Loucy (cell line): ENCODE results near the gene TOR4A.

Source experiments
- H2AFZ ChIP-seq: fragments of 200-600 bp; sonication (generic); 2 replicates; pipeline ENCODE4 v1.6.0; 2016; ENCODE audit warnings: antibody characterized with exemption, mild to moderate bottlenecking, low read length, moderate library complexity
- H3F3A ChIP-seq: fragments of 200-600 bp; 2 replicates; pipeline ENCODE4 v1.6.0; 2016; ENCODE audit warnings: antibody characterized with exemption, low read depth, mild to moderate bottlenecking
- H3K27me3 ChIP-seq: fragments of 200-600 bp; sonication (generic); 2 replicates; pipeline ENCODE4 v1.6.1; 2014; ENCODE audit warnings: low read length, mild to moderate bottlenecking; ENCODE audit not compliant: insufficient read depth, poor library complexity, severe bottlenecking
- H3K36me3 ChIP-seq: fragments of 200-600 bp; sonication (generic); 2 replicates; pipeline ENCODE4 v1.6.1; 2016; ENCODE audit warnings: low read length; ENCODE audit not compliant: insufficient read depth
- H3K4me1 ChIP-seq: fragments of 200-600 bp; sonication (generic); 2 replicates; pipeline ENCODE4 v1.5.1; 2014; ENCODE audit warnings: low read length, mild to moderate bottlenecking; ENCODE audit not compliant: insufficient read depth, poor library complexity, severe bottlenecking
- H3K4me2 ChIP-seq: fragments of 200-600 bp; sonication (generic); 2 replicates; pipeline ENCODE4 v1.6.0; 2014; ENCODE audit warnings: antibody characterized with exemption, low read length, low read depth, mild to moderate bottlenecking; ENCODE audit not compliant: poor library complexity, severe bottlenecking
- H3K4me3 ChIP-seq: fragments of 200-600 bp; sonication (generic); 2 replicates; pipeline ENCODE4 v1.5.1; 2014; ENCODE audit warnings: low read length, mild to moderate bottlenecking, mixed read lengths; ENCODE audit not compliant: poor library complexity, severe bottlenecking
- H3K79me2 ChIP-seq: fragments of 200-600 bp; sonication (generic); 2 replicates; pipeline ENCODE4 v1.6.1; 2014; ENCODE audit warnings: low read length; ENCODE audit not compliant: insufficient read depth
- H3K9ac ChIP-seq: fragments of 200-600 bp; sonication (generic); 2 replicates; pipeline ENCODE4 v1.6.0; 2014; ENCODE audit warnings: mild to moderate bottlenecking, low read depth, low read length, moderate library complexity; ENCODE audit not compliant: poor library complexity, severe bottlenecking
- H3K9me2 ChIP-seq: fragments of 200-600 bp; sonication (generic); replicated peaks from 2 replicates; pipeline ENCODE4 v1.6.1; 2016; ENCODE audit warnings: low read depth, low read length, mixed read lengths
- H3K9me3 ChIP-seq: fragments of 200-600 bp; sonication (generic); 2 replicates; pipeline ENCODE4 v1.6.1; 2014; ENCODE audit warnings: mild to moderate bottlenecking, antibody characterized with exemption, low read length, low read depth; ENCODE audit not compliant: insufficient read depth
- H4K20me1 ChIP-seq: fragments of 200-600 bp; sonication (generic); 2 replicates; pipeline ENCODE4 v1.6.0; 2014; ENCODE audit warnings: antibody characterized with exemption, low read length, mild to moderate bottlenecking; ENCODE audit not compliant: insufficient read depth, poor library complexity, severe bottlenecking
- EZH2phosphoT487 ChIP-seq: fragments of 200-600 bp; IDR thresholded peaks from 2 replicates; pipeline ENCODE4 v1.6.1; 2018; ENCODE audit warnings: antibody characterized with exemption, mild to moderate bottlenecking, moderate library complexity, borderline replicate concordance
- TF ChIP-seq, protein P1 (sequence below): fragments of 200-600 bp; sonication (generic); conservative IDR thresholded peaks from 2 replicates; pipeline ENCODE4 v1.5.1; 2014; ENCODE audit warnings: mild to moderate bottlenecking, antibody characterized with exemption, low read length

Gene TOR4A

DNA sequence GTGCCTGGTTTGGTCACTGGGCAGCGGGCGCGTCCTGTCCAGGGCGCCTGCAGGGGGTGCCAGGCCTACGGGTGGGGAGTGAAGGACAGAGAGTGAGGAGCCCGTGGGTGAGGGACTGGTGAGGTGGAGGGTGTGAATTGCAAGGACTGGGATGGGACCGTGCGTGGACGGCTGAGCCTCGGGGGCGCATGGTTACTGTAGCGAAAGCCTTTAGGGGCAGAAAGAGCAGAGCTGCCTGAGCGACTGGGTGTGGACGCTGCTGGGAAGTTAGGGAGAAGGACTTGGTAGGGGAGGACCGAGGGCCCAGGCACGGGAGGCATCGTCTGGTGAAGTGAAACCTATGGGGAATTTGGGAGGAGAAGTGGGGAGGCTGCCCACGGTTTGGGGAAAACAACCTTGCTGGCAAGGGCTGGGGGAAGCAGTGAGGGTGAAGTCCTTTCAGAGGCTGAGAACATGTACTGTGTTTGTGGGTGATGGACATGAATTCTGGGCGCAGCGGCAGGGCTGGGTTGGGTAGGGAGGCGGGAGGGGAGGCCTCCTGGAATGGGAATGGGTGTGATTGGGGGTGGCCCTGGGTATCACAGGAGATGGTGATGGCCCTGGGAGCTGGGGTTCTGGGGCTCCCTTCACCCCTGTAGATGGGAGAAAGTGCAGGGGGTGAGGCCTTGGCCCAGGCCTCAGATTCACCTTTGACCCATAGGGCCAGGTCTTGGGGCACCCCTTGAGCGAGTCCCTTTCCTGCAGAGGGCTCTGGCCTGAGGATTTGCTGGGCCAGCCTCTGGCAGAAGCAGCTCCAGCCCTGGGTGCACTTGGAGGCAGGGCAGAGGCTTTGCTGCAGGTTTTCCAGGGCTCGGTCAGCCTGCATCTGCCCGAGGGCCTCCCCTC is 1.7 kb upstream of the TOR4A start:
- TF ChIP-seq, protein P1, sequence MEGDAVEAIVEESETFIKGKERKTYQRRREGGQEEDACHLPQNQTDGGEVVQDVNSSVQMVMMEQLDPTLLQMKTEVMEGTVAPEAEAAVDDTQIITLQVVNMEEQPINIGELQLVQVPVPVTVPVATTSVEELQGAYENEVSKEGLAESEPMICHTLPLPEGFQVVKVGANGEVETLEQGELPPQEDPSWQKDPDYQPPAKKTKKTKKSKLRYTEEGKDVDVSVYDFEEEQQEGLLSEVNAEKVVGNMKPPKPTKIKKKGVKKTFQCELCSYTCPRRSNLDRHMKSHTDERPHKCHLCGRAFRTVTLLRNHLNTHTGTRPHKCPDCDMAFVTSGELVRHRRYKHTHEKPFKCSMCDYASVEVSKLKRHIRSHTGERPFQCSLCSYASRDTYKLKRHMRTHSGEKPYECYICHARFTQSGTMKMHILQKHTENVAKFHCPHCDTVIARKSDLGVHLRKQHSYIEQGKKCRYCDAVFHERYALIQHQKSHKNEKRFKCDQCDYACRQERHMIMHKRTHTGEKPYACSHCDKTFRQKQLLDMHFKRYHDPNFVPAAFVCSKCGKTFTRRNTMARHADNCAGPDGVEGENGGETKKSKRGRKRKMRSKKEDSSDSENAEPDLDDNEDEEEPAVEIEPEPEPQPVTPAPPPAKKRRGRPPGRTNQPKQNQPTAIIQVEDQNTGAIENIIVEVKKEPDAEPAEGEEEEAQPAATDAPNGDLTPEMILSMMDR = no peak
- no peak for TF ChIP-seq EZH2phosphoT487
- peaks cover 3% of the 10 kb centered on the region for H3K4me1 ChIP-seq
- no peaks in the 10 kb centered on the region for H3K9me3 ChIP-seq
- no peaks in the 10 kb centered on the region; the same call in 1 of the 2 replicates for H3K36me3 ChIP-seq
- H3F3A ChIP-seq = no peaks in the 10 kb centered on the region
- no peak overlapping the region for H3K4me3 ChIP-seq
- no peak overlapping the region for H3K9ac ChIP-seq
- H4K20me1 ChIP-seq = peaks cover 3% of the 10 kb centered on the region
- H3K27me3 ChIP-seq = no peaks in the 10 kb centered on the region
- H3K4me2 ChIP-seq = no peak overlapping the region
- H3K79me2 ChIP-seq = no peaks in the 10 kb centered on the region
- H3K9me2 ChIP-seq = no peaks in the 10 kb centered on the region
- no peak overlapping the region for H2AFZ ChIP-seq

DNA sequence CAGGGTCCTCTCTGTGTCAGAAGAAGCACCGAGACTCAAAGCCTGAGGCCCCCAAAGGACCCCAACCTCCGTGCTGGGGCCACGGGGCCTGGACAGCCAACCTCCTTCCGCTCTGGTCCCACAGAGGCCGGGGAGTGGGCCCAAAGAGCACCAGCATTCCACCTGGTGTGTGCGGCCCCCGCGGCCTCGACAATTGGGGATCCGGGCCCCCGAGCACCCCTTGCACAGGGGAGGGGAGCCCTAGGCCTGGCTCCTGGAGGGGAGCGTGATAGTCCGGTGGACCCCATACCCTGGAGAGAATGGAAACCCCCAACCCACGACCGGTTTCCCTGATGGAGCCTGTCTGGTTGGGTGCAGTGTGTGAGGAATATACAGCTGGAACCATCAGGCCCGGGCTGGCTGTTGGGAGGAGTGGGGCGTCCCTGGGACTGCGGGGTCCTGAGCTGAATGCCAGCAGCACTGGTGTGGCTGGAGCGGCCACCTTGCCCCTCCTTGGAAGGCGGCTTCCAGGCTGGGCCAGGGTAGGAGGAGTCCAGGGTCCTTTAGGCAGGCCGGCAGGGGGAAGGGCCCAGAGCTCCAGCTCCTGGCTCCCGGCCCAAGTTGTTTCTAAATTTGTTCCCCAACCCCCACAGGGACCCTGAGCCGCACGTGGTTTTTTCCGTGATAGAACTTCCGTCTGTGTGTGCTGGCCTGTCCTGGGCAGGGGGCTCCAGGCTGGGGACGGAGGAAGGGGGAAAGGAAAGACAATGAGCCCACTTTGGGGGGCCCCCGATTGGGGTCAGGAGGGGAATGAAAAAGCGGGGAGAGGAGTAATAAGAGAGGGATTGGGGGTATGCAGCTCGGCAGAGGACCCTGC is 825 bp upstream of the TOR4A start:
- H3K4me1 ChIP-seq = no peaks in the 10 kb centered on the region

DNA sequence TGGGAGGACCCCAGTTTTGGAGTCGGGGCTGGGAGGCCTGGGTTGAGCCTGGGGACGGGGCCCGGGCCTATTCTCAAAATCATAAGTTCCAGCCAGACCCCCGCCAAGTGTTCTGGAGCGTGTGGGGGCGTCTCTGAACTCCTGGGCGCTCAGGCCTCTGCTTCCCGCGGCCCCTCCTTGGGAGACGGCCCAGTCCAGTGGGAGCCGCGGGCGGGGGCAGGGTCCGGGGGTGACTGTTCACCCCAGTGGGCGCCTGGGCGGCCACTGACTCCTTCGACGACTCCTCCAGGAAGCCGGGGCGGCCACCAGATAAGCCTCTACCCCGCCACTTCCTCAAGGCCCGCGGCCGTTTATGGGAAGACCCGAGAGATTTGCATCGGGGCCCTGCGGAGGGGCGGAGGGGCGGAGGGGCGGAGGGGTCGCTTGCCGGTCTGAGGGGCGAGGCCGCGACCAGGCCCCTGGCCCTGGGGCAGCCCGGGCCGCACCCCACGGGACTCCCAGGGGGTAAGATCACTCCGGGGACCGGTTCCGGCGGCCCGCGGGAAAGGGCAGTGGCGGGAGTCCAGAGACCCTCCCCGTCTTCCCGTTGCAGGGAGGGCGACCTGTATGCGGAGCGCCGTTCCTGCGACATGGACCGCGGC is 655 bp downstream of the TOR4A start:
- Histone ChIP-seq H3K9ac (no peak overlapping the region), H3F3A (no peaks in the 10 kb centered on the region), H2AFZ (no peak overlapping the region), H3K9me3 (no peaks in the 10 kb centered on the region), H3K4me3 (no peak overlapping the region), H3K4me2 (no peak overlapping the region), H3K9me2 (no peaks in the 10 kb centered on the region), H3K79me2 (no peaks in the 10 kb centered on the region), H3K4me1 (no peaks in the 10 kb centered on the region), H3K36me3 (no peaks in the 10 kb centered on the region; the same call in 1 of the 2 replicates), H4K20me1 (no peaks in the 10 kb centered on the region), H3K27me3 (no peaks in the 10 kb centered on the region)
- TF ChIP-seq, protein P1 = no peak
- no peak for TF ChIP-seq EZH2phosphoT487

More for the DNA sequence above, 825 bp upstream of the TOR4A start:
- Histone ChIP-seq H3K27me3 (no peaks in the 10 kb centered on the region), H3K9ac (no peak overlapping the region), H4K20me1 (peaks cover under 1% of the 10 kb centered on the region), H3K79me2 (no peaks in the 10 kb centered on the region), H3K9me3 (no peaks in the 10 kb centered on the region), H3K4me3 (no peak overlapping the region), H3K4me2 (no peak overlapping the region), H3K36me3 (no peaks in the 10 kb centered on the region; the same call in 1 of the 2 replicates), H2AFZ (no peak overlapping the region), H3K9me2 (no peaks in the 10 kb centered on the region), H3F3A (no peaks in the 10 kb centered on the region)
- TF ChIP-seq EZH2phosphoT487 = no peak
- TF ChIP-seq, protein P1 = no peak
